AG04449 (cell line): ENCODE results near the gene TRPC6.
A peak's percentile ranks its signal among the peaks of the same experiment; 100 is the strongest.

ENCODE experiments used
- CTCF ChIA-PET: fragments of 350-600 bp; formaldehyde crosslinking; extraction: SDS; loops from one replicate; lab custom pipeline; 2021; ENCODE audit warnings: antibody characterized with exemption; lab: Yijun Ruan, JAX
- POLR2A ChIA-PET: fragments of 400-600, 350-600 bp; formaldehyde crosslinking; extraction: SDS; loops from one replicate; lab custom pipeline; 2020; ENCODE audit warnings: antibody characterized with exemption, inconsistent platforms; lab: Yijun Ruan, JAX
- DNase-seq: peaks from one replicate; pipeline ENCODE4 v3.0.0-alpha.2; 2010; ENCODE audit warnings: low read depth, low spot score
- H3K4me3 ChIP-seq: 2 replicates; pipeline ENCODE4 v1.5.1; 2011; ENCODE audit warnings: low read depth, mild to moderate bottlenecking, control low read depth, low read length
- CTCF ChIP-seq: IDR thresholded peaks from one replicate; pipeline ENCODE4 v1.5.1; 2011; ENCODE audit warnings: mild to moderate bottlenecking, moderate library complexity, low read length, control low read depth, inconsistent platforms; ENCODE audit not compliant: insufficient read depth; ENCODE audit errors: missing control alignments

TRPC6 gene

GRCh38 chr11:101583251-101584128, at the start of gene TRPC6:
TRPC6 (minus strand) TSS chr11:101584007; CDS start chr11:101583503, 504 bp downstream.
- POLR2A ChIA-PET = no interaction called here
- TF ChIP-seq CTCF = no peak
- peak within 1 kb of the TSS; percentile 20 for H3K4me3 ChIP-seq
- CTCF ChIA-PET = no interaction called here
- DNase-seq = no peak

GRCh38 chr11:101620026-101620425, 36.2 kb upstream of the TRPC6 start:
- ChIA-PET CTCF (no interaction called here), POLR2A (no interaction called here)
- no peak for TF ChIP-seq CTCF
- DNase-seq = no peak
- no peak overlapping the region for H3K4me3 ChIP-seq

GRCh38 chr11:101618709-101619108, 34.9 kb upstream of the TRPC6 start:
- TF ChIP-seq CTCF = no peak
- ChIA-PET CTCF (no interaction called here), POLR2A (no interaction called here)
- no peak overlapping the region for H3K4me3 ChIP-seq
- DNase-seq = no peak

- no peak overlapping the region for H3K4me3 ChIP-seq
- no peak for DNase-seq
- no peak for TF ChIP-seq CTCF
- ChIA-PET CTCF (no interaction called here), POLR2A (no interaction called here)
Observed at GRCh38 chr11:101617735-101618332, 34.0 kb upstream of the TRPC6 start.

- DNase-seq = no peak
- TF ChIP-seq CTCF = no peak
- ChIA-PET POLR2A (no interaction called here), CTCF (no interaction called here)
- no peak overlapping the region for H3K4me3 ChIP-seq
Observed at GRCh38 chr11:101612481-101612880, 28.7 kb upstream of the TRPC6 start.

- no peak overlapping the region for H3K4me3 ChIP-seq
- DNase-seq = no peak
- POLR2A ChIA-PET = no interaction called here
- CTCF ChIA-PET = no interaction called here
- TF ChIP-seq CTCF = no peak
Observed at GRCh38 chr11:101600924-101601323, 17.1 kb upstream of the TRPC6 start.
